NB4 (cell line): ENCODE data around the gene CAMTA1.

Source experiments
- CTCF ChIP-seq: IDR thresholded peaks from one replicate; pipeline ENCODE4 v1.5.1; 2012; ENCODE audit warnings: low read depth, low read length
- POLR2A ChIP-seq: IDR thresholded peaks from 2 replicates; pipeline ENCODE4 v1.6.1; 2011; ENCODE audit warnings: mild to moderate bottlenecking; ENCODE audit not compliant: insufficient read length; ENCODE audit errors: extremely low read depth

- TF ChIP-seq CTCF (no peak), POLR2A (no peak)
These were observed 996.2 kb downstream of the CAMTA1 start for GRCh38 chr1:7781501-7781900.
